ENCODE data around the gene TNFRSF11A.

DNA sequence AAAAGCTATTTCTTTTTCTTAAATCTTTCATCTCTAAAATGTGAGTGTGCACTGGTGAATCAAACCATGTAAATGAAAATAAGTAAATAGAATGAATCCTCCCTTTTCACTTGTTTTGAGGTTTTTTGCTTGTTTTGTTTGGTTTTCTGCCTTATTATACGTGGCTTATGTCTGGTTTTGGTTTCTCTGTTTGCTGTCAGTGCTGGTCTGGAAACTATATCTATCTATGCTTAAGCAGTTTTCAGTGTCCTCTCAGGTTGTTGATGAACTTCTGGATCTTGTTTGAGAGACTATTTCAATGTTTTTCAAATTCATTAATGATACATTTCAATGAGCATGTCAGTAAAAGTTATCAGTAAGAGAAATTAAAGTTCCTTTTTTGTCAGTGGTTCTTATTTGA is 48.1 kb upstream of the TNFRSF11A start:
- no peak for TF ChIP-seq POLR2A (IDR thresholded peaks at IDR 0.05; ENCODE audit: low read length)
- no peak for TF ChIP-seq GATA1 (IDR thresholded peaks at IDR 0.05; ENCODE audit: low read depth, low read length)
